T-helper 1 cell treated with Interleukin-12 subunit alpha and Interleukin-12 subunit beta and Interleukin-4 antibody, amounts not matched to agents 30 μg/mL and 1 μg/mL, for 36 hours (primary cell): Measurements from ENCODE around the gene CDHR3.

Experiments
- H3K27ac Mint-ChIP-seq: one replicate; pipeline ENCODE4 v1.8.0; 2021; ENCODE audit warnings: mild to moderate bottlenecking, mixed read lengths
- H3K27me3 Mint-ChIP-seq: one replicate; pipeline ENCODE4 v1.8.0; 2021; ENCODE audit warnings: low read depth, mixed read lengths
- H3K36me3 Mint-ChIP-seq: one replicate; pipeline ENCODE4 v1.8.0; 2021; ENCODE audit warnings: low read depth, mixed read lengths
- H3K4me1 Mint-ChIP-seq: one replicate; pipeline ENCODE4 v1.8.0; 2021; ENCODE audit warnings: low read depth, mixed read lengths
- H3K4me3 Mint-ChIP-seq: one replicate; pipeline ENCODE4 v1.8.0; 2021; ENCODE audit warnings: mild to moderate bottlenecking, moderate library complexity, mixed read lengths
- H3K9me3 Mint-ChIP-seq: one replicate; pipeline ENCODE4 v1.8.0; 2021; ENCODE audit warnings: mixed read lengths

The CDHR3 gene

DNA sequence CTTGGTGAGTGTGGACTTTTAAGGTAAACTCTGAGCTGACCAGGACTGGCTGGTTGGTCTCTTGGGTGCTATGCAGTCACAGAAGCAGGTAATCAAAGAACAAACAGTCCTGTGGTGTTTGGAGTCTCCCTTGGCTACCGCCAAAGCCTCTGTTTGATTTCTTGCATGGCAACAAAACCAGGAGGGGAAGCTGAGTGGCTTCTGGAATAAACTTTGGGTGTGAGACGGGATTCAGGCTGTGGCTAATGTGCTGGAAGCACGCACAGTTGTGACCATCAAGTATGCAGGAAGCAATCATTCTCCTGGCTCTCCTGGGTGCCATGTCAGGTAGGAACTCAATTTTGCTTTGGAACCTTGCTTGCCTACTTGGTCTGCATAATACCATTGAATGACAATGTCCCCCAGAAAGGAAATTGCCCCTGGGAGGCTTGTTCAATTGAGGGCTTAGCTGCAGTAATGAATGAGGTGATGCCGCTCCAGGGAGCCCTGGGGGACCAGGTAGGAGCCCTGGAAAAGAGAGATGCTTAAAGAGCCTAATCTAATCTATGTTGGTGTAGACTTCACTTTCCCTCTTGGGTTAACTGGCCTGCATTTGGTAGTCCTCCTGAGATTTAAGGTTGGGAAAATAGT is at the start of gene CDHR3:
Gene CDHR3 (plus strand): TSS at position 227 of the 630 bp plus-strand sequence. CDS start 55 bp downstream, at position 282.
- no peaks in the 10 kb centered on the region for H3K9me3 Mint-ChIP-seq
- no peak within 1 kb of the TSS for H3K27ac Mint-ChIP-seq
- H3K36me3 Mint-ChIP-seq, result no peaks in the 10 kb centered on the region
- H3K27me3 Mint-ChIP-seq, result peaks cover 16% of the 10 kb centered on the region
- H3K4me1 Mint-ChIP-seq, result no peaks in the 10 kb centered on the region
- no peak within 1 kb of the TSS for H3K4me3 Mint-ChIP-seq

DNA sequence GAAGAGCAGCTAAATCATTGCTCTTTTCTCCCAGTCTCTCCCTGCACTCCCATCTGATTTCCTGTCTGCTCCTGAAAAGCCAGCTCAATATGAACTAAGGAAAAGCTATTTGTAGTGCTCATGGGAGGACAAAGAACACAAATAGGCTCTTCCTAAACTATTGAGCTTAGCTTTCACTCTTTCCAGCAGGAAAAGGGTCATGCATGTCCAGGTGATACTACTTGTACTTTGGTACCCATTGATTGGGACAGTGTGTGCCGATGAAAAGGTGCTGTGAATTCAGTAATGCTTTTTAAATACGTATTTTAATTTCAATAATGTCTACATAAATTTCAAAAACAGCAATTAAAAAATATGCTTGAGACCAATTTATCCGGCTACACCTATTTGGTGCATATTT is 49.1 kb upstream of the CDHR3 start:
- H3K27ac Mint-ChIP-seq, result no peak overlapping the region
- peaks cover 26% of the 10 kb centered on the region for H3K27me3 Mint-ChIP-seq
- H3K4me1 Mint-ChIP-seq, result no peaks in the 10 kb centered on the region
- peaks cover 13% of the 10 kb centered on the region for H3K9me3 Mint-ChIP-seq
- H3K36me3 Mint-ChIP-seq, result peaks cover 4% of the 10 kb centered on the region
- H3K4me3 Mint-ChIP-seq, result no peak overlapping the region

DNA sequence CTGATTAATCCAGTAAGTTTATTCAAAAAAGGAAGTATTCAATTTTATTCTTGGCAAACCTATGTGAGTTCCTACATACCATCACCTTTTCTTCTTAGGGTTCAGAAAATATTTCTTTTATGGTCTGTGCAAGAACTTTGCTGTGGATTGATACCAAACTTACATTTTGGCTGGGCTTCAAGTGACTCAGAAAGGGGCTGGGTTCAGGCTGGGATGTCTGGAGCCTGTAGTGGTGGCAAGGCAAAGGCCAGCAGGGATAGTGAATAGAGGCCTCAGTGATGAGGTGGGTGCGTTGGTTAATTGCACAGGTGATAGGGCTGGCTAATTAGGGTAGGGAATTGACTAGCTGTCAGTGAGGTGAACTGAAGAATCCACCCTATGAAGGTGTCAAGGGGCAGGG is 46.5 kb upstream of the CDHR3 start:
- Mint-ChIP-seq H3K4me3 (no peak overlapping the region), H3K9me3 (peaks cover 4% of the 10 kb centered on the region), H3K4me1 (no peaks in the 10 kb centered on the region), H3K36me3 (peaks cover 4% of the 10 kb centered on the region), H3K27ac (no peak overlapping the region), H3K27me3 (peaks cover 37% of the 10 kb centered on the region)

GRCh38 chr7:105917659-105918058 is 45.4 kb upstream of the CDHR3 start:
- Mint-ChIP-seq H3K27ac (no peak overlapping the region), H3K36me3 (peaks cover 4% of the 10 kb centered on the region), H3K4me3 (no peak overlapping the region), H3K4me1 (no peaks in the 10 kb centered on the region), H3K27me3 (peaks cover 37% of the 10 kb centered on the region), H3K9me3 (peaks cover 7% of the 10 kb centered on the region)

GRCh38 chr7:105920766-105921165 is 42.3 kb upstream of the CDHR3 start:
- no peak overlapping the region for H3K4me3 Mint-ChIP-seq

DNA sequence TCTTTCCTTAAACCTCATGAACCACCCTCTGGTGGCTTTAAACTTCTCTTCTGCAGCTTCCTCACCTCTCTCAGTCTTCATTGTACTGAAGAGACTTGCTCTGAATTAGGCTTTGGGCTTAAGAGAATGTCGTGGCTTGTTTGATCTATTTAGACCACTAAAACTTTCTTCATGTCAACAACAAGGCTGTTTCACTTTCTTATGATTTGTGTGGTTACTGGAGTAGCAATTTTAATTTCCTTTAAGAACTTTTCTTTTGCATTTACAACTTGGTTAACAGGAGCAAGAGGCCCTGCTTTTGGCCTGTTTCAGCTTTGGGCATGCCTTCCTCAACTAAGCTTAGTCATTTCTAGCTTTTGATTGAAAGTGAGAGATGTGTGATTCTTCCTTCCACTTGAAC is 38.1 kb upstream of the CDHR3 start:
- Mint-ChIP-seq H3K4me3 (no peak overlapping the region), H3K27ac (peak overlapping the region; percentile 18), H3K4me1 (peaks cover 13% of the 10 kb centered on the region), H3K9me3 (peaks cover 16% of the 10 kb centered on the region), H3K27me3 (peaks cover 45% of the 10 kb centered on the region), H3K36me3 (peaks cover 5% of the 10 kb centered on the region)

More at GRCh38 chr7:105920766-105921165, 42.3 kb upstream of the CDHR3 start:
- Mint-ChIP-seq H3K36me3 (peaks cover 8% of the 10 kb centered on the region), H3K4me1 (peaks cover 10% of the 10 kb centered on the region), H3K9me3 (peaks cover 20% of the 10 kb centered on the region), H3K27ac (no peak overlapping the region), H3K27me3 (peaks cover 29% of the 10 kb centered on the region)

DNA sequence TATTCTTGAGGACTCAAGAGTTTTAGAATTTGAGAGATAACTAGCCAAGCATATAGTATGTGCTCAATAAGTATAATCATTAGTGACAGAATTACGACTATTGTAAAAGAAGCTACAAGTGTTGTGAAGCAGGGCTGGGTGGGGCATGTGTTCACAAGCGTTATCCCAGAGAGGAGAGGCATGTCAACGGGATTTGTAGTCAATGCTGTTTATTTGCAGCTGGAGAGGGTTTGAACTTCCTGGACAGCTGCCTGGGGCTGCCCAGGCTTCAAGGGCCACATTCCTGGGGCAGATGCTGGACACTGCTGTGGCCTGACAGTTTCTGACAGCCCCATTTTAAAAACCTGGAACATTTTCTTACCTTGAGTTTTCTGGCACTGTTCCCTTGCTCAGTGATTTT is 36.9 kb upstream of the CDHR3 start:
- Mint-ChIP-seq H3K4me1 (peaks cover 13% of the 10 kb centered on the region), H3K4me3 (no peak overlapping the region), H3K36me3 (peaks cover 3% of the 10 kb centered on the region), H3K9me3 (peaks cover 16% of the 10 kb centered on the region), H3K27ac (no peak overlapping the region), H3K27me3 (peaks cover 50% of the 10 kb centered on the region)

DNA sequence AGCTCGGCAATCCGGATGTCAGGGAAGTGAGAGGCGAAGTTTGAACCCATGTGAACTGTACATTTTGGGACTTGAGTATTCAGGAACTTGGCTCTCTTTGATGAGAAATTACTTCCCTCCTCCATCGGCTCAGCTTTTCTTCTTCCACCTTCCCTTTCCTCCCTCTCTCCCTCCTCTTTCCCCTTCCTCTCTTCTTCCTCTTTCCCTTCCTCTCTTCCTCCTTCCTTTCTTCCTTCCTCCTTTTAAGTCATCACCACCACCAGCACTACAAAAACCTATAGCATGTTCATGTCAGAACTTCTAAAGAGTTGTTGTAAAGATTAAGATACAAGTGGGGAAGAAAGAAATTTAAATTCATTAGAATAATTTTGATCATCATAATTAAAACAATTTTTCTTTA is 31.9 kb upstream of the CDHR3 start:
- Mint-ChIP-seq H3K4me3 (no peak overlapping the region), H3K4me1 (no peaks in the 10 kb centered on the region), H3K27ac (no peak overlapping the region), H3K9me3 (no peaks in the 10 kb centered on the region), H3K27me3 (peaks cover 66% of the 10 kb centered on the region), H3K36me3 (no peaks in the 10 kb centered on the region)

GRCh38 chr7:105932835-105933477 is 30.1 kb upstream of the CDHR3 start:
- Mint-ChIP-seq H3K4me1 (no peaks in the 10 kb centered on the region), H3K36me3 (no peaks in the 10 kb centered on the region), H3K27ac (no peak overlapping the region), H3K4me3 (no peak overlapping the region), H3K9me3 (no peaks in the 10 kb centered on the region), H3K27me3 (peaks cover 55% of the 10 kb centered on the region)

GRCh38 chr7:105934572-105935185 is 28.4 kb upstream of the CDHR3 start:
- Mint-ChIP-seq H3K9me3 (no peaks in the 10 kb centered on the region), H3K27ac (no peak overlapping the region), H3K4me1 (no peaks in the 10 kb centered on the region), H3K27me3 (peaks cover 39% of the 10 kb centered on the region), H3K4me3 (no peak overlapping the region), H3K36me3 (no peaks in the 10 kb centered on the region)

DNA sequence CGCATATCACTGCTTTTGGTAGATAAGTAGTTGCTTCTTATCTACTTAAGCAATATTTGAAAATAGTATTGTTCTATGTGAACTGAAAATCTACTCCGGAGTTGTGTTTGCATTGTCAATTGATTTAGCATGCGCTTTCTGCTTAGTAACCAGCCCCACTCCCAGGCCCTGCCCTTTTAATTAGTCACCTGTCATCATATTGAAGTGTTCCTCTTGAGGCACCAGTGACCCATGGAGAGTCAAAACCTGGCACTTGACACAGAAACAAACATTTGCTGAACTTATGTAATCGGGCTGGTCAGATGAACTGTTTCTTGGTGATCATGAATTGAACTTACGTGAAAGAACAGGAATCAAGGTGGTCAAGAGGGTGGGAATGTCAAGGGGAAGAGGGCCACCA is 27.8 kb upstream of the CDHR3 start:
- H3K9me3 Mint-ChIP-seq, result no peaks in the 10 kb centered on the region
- no peak overlapping the region for H3K4me3 Mint-ChIP-seq
- no peaks in the 10 kb centered on the region for H3K36me3 Mint-ChIP-seq
- no peaks in the 10 kb centered on the region for H3K4me1 Mint-ChIP-seq
- no peak overlapping the region for H3K27ac Mint-ChIP-seq
- peaks cover 34% of the 10 kb centered on the region for H3K27me3 Mint-ChIP-seq

GRCh38 chr7:105937411-105937810 is 25.7 kb upstream of the CDHR3 start:
- no peaks in the 10 kb centered on the region for H3K9me3 Mint-ChIP-seq
- H3K4me1 Mint-ChIP-seq, result no peaks in the 10 kb centered on the region
- peaks cover 16% of the 10 kb centered on the region for H3K27me3 Mint-ChIP-seq
- no peak overlapping the region for H3K27ac Mint-ChIP-seq
- H3K4me3 Mint-ChIP-seq, result no peak overlapping the region
- no peaks in the 10 kb centered on the region for H3K36me3 Mint-ChIP-seq

DNA sequence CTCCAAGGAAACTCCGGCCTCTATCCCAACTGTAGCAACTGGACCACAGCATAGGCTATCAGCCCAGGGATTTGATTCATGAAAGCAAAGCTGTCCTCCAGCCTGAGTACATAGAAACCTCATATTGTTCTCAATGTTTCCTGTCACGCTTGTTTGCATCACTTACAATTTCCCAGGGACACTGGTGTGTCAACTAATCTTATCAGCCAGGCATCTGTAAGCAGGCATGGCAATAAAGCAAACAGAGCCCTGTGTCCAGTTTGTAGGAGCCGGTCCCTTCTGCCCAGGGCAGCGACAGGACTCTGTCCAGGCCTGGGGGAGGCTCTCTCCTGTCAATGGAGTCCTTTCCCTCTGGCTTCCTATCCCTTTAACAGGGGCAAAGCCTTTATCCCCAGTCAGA is 23.0 kb upstream of the CDHR3 start:
- Mint-ChIP-seq H3K36me3 (no peaks in the 10 kb centered on the region), H3K4me1 (no peaks in the 10 kb centered on the region)

GRCh38 chr7:105941596-105941995 is 21.5 kb upstream of the CDHR3 start:
- Mint-ChIP-seq H3K9me3 (no peaks in the 10 kb centered on the region), H3K27ac (no peak overlapping the region), H3K4me1 (no peaks in the 10 kb centered on the region), H3K36me3 (no peaks in the 10 kb centered on the region), H3K27me3 (peaks cover 12% of the 10 kb centered on the region), H3K4me3 (no peak overlapping the region)

More for the DNA sequence above, 23.0 kb upstream of the CDHR3 start:
- Mint-ChIP-seq H3K9me3 (no peaks in the 10 kb centered on the region), H3K4me3 (no peak overlapping the region), H3K27me3 (peaks cover 5% of the 10 kb centered on the region), H3K27ac (no peak overlapping the region)

GRCh38 chr7:105943486-105943885 is 19.6 kb upstream of the CDHR3 start:
- H3K4me3 Mint-ChIP-seq, result no peak overlapping the region
- H3K27me3 Mint-ChIP-seq, result peaks cover 19% of the 10 kb centered on the region
- no peaks in the 10 kb centered on the region for H3K4me1 Mint-ChIP-seq
- no peak overlapping the region for H3K27ac Mint-ChIP-seq
- no peaks in the 10 kb centered on the region for H3K36me3 Mint-ChIP-seq
- no peaks in the 10 kb centered on the region for H3K9me3 Mint-ChIP-seq
